Muscle of arm (tissue), 12 donors: Measurements from ENCODE around the gene BAIAP2. TPM values are rescaled to one million over a fixed set of nuclear protein-coding genes. Genes with fewer than 3 reads are reported as not detected.

Source experiments
- DNase-seq: peaks from one replicate; pipeline ENCODE4 v3.0.0-alpha.2; 2013
- polyA plus RNA-seq, 12 donors: library from polyadenylated mRNA; unstranded; fragments of 120-200 nt; gene quantifications; one replicate each; pipeline ENCODE4 v1.2.1, GENCODE V29; 2013; ENCODE audit not compliant: insufficient read length in 12 of 12

The BAIAP2 gene
- polyA plus RNA-seq, 12 donors: 11.6 to 40.3 (median 17.2) TPM; not detected in 1

- DNase-seq: no peak
Measured at GRCh38 chr17:81050645-81051625, 16.0 kb downstream of the BAIAP2 start.

- DNase-seq: no peak
Measured at GRCh38 chr17:81052199-81052997, 17.4 kb downstream of the BAIAP2 start.

- no peak for DNase-seq
Measured at GRCh38 chr17:81053041-81053970, 18.4 kb downstream of the BAIAP2 start.

- DNase-seq: no peak
Measured at GRCh38 chr17:81054308-81054707, 19.4 kb downstream of the BAIAP2 start.

GRCh38 chr17:81054881-81055370 lies 20.0 kb downstream of the BAIAP2 start:
- no peak for DNase-seq

GRCh38 chr17:81056312-81056711 lies 21.4 kb downstream of the BAIAP2 start:
- DNase-seq: no peak

- DNase-seq: no peak
Measured at GRCh38 chr17:81057079-81057730, 22.3 kb downstream of the BAIAP2 start.

- DNase-seq: no peak
Measured at GRCh38 chr17:81057777-81058176, 22.8 kb downstream of the BAIAP2 start.

GRCh38 chr17:81058263-81058871 lies 23.4 kb downstream of the BAIAP2 start:
- no peak for DNase-seq

GRCh38 chr17:81059026-81059425 lies 24.1 kb downstream of the BAIAP2 start:
- no peak for DNase-seq

- no peak for DNase-seq
Measured at GRCh38 chr17:81060416-81060815, 25.5 kb downstream of the BAIAP2 start.

- DNase-seq: no peak
Measured at GRCh38 chr17:81061027-81061735, 26.2 kb downstream of the BAIAP2 start.

- no peak for DNase-seq
Measured at GRCh38 chr17:81062014-81062780, 27.2 kb downstream of the BAIAP2 start.

GRCh38 chr17:81063106-81064093 lies 28.4 kb downstream of the BAIAP2 start:
- no peak for DNase-seq

- no peak for DNase-seq
Measured at GRCh38 chr17:81064678-81065475, 29.9 kb downstream of the BAIAP2 start.

- no peak for DNase-seq
Measured at GRCh38 chr17:81065500-81065899, 30.5 kb downstream of the BAIAP2 start.

- DNase-seq: no peak
Measured at GRCh38 chr17:81066072-81066471, 31.1 kb downstream of the BAIAP2 start.
